HG03095 (cell line): Measurements from ENCODE around the gene ARHGAP4.

Experiments used
- ATAC-seq: cut with Tn5 transposase; IDR thresholded peaks from one replicate; pipeline ENCODE4 v1.9.1; 2021; ENCODE audit warnings: moderate library complexity; ENCODE audit not compliant: unreplicated experiment

The ARHGAP4 gene

DNA sequence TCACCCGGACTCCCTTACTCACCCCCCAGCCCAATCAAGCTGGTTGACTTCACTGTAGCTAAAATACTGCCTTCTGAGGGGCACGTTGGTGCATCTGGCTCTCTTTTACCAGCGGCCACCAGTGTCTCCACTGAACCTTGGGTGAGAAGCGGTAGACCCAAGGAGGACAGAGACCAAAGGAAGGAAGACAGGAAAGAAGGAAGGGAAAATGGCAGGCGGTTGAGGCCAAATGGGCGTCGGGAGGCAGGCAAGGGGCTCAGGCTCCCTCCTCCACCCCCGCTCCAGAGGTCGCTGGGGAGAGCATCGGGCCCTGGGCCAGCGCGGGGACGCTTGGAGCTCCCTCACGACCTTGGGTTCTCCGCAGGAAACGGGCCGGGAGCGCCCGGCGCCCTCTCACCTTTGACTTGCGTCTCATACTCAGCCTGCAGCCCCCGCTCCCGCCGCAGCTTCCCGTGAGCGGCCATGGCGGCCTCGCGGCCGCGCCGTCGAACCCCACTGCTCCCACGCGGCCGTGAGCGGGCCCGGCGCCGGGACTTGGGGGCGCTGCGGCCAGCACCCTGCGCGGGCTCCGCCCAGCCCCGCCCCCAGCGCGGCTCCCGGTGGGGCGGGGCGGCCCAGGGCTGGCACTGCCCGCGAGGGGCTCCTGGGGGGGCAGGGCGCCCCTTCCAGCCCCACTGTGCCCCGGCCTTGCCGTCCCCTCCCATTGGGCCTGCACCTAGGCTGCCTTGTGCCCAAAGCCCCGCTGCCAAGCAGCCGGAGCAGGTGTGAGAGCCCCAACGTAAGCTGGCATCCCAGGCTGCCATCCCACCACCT, at the start of gene ARHGAP4:
Gene ARHGAP4, minus strand, starts transcription at position 526 of the 813 bp plus-strand sequence. Its CDS starts 62 bp downstream, at position 464.
- no peak for ATAC-seq

DNA sequence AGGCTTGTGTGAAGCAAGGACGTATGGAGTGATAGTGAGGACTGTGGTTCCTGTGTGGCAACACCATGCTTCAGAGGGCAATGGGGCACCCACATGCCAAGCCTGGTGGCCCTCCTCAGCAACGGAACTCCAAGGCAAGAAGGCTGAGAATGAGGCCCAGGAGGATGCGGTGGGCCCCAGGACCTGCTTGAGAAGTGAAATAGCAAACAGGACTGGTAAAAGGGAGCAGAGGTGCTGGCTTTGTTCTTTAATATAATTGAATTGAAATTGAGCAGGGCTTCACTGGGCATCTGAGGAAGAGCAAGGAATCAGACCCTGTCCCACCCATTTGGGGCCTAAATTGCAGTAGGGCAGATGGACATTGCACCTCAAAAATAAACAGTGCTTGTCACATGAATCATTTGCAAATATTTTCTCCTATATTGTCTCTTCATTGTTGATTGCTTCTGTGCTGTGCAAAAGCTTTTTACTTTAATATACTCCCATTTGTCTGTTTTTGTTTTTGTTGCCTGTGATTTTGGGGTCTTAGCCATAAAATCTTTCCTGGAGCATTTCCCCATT, 48.7 kb upstream of the ARHGAP4 start:
- ATAC-seq, result no peak

DNA sequence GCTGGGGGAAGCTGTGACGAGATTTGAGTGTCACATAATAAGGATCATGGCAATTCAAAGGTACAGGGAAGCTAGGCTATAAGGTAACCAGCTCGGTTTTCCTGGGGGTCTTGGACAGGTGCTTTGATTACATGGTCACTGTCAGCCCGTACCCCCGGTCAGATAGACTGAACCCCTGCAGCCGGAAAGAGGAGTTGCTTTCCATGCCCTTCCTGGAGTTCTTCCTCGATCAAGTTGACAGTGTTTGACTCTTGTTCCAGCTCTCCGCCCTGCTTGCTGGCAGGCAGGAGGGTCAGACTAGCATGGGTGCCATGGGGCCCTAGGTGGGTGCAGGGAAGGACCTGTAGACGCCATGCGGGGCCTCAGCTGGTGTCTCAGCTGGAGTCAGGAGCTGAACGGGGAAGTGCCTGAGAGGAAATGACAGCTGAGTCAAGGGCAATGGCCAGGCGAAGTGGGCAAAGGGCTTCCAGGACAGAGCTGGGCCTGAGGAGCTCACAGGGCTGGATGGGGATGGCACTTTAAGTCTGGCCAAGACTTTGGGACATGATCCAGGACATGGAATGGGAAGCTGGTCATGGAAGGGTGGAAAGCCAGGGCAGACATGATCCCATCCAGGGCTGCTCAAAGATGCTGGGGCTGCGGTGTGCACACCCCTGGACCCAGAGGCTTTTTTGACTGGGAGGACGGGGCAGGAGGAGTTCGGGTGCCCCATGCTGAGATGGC, 48.1 kb upstream of the ARHGAP4 start:
- no peak for ATAC-seq

DNA sequence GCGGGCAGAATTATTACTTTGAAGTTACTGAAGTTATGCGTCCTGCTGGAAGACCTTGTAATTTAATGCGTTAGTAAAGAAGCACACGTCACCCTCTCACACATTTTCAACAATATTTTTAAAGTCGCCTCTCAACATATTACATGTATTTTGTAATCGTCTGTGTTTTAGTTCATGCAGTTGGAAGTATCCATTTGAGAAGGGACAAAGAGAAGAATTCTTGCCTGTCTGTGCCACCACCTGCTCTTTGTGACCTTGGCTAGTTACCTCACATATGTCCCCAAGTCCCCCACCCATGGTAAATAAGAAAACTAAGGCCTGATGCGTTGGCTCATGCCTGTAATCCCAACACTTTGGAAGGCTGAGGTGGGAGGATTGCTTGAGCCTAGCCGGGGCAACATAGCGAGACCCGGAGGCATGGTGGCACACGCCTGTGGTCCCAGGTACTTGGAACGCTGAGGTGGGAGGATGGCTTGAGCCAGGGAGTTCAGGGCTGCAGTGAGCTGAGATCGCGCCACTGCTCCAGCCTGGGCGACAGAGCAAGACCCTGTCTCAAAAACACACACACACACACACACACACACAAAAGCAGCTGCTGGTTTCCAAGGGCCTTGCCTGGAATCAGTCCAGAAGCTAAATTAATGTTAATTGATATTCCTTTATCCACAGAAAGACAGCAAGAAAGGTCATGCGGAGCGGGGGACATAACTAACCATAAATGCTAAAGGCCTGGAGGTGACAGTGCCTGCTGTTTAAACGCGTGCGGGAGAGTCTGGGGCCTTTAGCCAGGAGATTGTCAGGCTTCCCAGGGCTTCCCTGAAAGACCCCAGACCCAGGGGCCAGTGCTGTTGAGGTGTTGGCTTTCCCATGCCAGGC, 47.3 kb upstream of the ARHGAP4 start:
- no peak for ATAC-seq

DNA sequence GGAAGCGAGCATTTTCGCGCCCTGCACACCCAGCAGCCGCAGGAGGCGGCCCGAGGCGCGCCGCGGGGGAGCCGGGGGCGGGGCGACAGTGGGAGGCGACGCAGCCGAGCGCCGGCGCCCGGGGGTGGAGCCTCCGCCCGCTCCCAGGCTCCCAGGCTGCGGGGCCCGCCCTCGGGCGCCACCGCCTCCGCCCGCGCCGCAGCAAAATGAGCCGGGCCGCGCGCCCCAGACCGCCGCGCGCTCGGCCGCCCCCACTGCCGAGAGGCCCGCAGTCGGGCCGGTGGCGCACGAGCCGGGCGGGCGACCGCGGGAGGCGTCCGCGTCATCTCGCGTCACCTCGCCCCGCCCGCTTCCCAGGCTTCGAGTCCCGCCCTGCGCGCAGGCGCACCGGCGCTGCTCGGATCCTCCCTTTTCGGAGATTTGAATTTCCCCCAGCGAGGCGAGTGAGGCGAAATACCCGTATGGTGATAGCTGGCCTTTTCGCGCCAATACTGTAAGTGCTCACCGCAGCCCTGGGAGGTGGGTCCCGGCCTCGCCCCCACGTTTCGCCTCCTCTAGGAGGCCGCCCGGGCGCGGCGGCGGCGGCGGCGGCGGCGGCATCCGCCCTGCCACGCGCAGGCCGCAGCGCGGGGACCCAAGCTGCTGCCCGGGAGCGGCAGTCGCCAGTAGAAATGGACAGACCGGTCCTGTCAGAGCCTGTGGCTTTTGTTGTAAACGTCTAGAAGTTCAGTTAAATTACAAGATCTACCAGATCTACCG, 46.5 kb upstream of the ARHGAP4 start, which contains the start of gene TMEM187:
Gene TMEM187, plus strand, starts transcription at position 387 of the 759 bp plus-strand sequence. CDS start 9,309 bp downstream, outside the sequence.
- peak; percentile 43 for ATAC-seq

DNA sequence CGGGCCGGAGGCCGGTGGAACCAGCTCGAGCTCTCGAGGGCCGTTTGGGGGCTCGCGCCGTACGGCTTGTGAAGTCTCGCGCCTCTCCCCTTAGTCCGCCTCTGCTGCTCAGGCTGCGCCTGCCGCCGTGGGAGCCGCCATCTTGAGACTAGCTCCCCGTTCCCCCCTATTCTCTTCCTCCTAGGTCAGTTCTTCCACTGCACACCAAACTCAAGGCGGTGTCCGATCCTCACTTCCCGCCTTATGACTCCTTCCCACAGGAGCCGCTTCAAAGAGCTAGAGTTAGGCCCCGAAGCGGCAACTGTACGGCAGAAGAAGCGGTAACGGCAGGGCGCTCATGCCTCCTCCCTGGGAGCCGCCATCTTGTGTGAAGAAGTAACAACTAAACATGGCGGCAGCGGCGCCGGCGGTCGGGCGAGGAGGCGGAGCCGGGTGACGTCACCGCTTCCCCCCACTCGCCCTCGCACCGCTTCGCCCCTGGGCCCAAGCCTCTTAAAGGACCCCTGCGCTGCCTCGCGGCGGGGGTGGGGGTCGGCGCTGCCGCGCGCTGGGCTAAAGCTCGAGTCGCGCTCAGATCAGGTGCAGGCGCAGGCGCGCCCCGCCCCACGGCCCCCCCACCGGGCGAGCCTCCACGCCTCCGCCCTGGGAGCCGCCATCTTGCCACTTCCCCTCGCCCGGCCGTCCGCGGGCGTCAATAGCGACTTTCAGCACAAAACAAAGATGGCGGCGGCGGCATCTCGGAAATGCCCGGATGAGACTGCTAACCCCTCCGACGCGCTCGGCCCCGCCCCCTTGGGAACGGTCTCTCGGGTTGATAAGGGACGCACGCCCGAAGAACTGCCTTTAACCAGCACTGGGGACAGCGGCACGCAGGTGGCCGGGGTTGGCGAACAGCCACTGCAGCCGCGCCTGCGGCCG, 45.6 kb upstream of the ARHGAP4 start, which contains the start of gene HCFC1:
Gene HCFC1, minus strand, starts transcription at position 369 of the 918 bp plus-strand sequence. CDS start 978 bp downstream, outside the sequence.
- peak; percentile 32 for ATAC-seq

DNA sequence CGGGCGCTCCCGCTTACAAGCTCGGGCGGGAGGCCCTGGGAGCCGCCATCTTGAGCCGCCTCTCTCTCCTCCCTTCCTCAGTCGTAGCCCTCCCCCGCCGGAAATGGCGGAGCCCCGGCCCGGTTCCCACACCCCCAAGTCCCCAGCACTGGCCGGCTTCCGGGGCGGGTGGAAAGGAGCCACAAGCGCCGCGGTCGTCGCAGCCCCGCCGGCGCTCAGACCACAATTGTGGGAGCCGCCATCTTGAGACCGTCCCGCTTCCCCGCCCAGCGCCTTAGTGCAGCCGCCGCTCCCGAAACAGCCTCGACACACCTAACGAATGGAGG, 45.0 kb upstream of the ARHGAP4 start:
- peak; percentile 34 for ATAC-seq

DNA sequence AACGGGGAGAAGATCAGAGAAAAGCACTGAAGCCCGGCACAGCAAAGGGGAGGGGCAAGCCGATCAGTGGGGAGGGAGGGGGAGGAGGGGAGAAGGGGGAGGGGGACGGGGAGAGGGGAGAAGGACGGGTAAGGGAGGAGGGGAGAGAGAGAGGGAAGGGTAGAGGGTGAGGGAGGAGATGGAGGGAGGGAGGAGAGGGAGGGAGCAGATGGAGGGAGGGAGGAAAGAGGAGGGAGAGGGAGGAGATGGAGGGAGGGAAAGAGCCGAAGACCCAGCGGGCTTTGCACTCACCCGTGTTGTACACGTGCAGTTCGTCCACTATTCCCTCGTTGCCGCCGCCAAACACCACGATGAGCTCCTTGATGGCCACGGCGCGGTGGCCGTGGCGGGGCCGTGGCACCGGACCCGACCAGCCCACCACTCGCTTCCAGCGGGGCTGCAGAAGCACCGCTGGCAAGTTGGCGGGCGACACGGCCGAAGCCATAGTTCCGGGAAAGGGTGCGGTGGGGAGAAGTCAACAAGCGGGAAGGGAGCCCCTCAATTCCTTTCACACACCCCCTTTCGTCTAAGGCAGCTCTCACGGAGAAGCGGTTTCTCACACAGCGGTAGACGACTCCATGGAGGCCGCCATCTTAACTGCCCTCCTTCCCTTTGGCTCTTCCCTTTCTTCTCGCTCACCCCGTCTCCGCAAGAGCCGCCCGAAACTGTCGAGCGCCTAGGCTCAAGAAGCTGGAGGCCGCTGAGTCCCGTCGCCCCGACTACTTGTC, 44.5 kb upstream of the ARHGAP4 start:
- ATAC-seq, result peak; percentile 2

DNA sequence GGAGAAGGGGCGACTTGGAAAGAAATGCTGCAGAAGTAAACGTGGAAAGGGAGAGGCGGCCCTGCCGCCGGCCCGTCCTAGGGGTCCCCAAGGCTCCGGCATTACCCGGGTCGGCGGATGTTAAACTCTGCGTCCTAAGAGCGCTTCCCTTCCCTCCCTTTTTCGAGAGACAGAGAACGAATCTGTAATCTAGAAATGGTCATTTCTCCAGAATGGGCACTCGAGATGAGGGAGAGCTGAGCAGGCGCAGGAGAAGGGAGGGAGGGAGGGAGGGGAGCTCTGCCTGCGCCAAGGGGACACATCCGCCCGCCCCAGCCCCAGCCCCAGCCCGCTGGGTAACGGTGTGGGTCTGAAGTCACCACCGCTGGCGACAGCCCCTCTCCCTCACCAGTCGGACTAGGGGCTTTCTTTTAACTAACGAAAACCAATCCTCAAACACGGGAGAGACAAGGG, 43.9 kb upstream of the ARHGAP4 start:
- no peak for ATAC-seq

DNA sequence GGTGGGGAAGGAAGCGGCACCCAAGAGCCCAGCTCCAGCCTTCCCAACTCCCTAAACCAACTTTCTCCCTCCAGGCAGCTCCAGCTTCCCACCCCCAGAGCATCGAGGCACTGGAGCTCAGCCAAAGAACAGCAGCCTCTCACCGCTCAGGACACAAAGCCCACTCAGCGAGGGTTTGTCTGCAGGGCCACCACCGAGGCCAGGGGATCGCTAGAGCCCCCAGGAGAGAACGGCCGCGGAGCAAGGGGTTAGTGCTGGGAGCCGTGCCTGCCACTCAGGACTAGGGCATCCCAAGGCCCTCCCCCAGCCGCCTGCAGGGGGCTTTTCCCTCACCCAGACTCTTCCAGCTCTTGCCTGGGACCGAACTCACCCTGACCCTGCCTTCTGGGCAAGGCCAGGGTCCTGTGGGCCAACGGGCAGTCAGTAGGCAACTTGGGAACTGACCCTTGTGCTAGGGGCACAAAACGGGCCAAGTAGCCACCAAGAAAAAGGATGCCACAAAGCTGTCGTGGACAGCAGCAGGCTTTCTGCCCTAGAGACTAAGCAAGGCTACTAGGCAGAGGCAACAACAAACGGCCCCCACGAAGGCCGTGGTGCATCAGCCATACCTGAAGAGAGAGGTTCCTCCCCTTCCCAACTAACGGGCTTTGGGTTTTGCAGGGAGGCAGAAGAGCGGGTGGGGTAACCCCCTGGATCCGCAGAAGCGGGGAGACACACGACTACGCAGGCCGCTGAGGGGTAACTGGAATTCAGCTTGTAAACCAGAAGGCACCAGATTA, 43.2 kb upstream of the ARHGAP4 start:
- no peak for ATAC-seq

DNA sequence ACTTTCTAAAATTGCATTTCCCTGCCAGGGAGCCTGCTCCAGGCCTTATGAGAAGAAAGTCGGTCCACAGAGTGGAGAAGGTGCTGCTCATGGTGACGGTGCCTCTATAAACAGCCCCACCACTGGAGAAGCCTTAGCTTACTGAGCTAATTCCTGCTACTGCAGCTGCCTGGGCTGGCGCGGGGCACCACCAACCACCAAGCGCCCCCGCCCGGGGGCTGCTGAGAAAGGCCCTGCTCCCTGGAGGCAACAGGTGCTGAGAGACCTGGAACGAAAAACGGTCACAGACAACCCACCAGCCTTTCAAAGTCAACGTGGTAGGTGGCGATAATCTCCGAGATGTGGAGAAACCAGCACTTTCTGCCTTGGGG, 42.7 kb upstream of the ARHGAP4 start:
- ATAC-seq, result no peak

DNA sequence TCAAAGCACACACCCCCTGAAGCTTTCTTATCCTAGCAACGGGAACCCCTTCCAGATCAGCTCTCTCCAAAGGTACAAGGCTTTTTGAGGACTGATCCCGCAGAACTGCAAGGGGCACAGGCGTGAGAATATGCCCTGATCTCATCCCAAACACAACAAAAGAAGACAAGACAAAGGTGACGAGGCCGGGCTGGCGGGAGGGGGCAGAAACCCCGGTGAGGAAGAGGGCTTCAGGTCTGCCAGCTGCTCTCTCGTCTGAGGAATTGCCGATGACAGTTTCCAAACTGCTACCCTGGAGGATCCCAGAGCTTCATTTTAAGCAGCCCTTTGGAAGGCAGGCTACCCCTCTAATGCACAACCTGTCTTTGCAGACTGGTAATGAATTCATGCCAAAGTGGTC, 42.2 kb upstream of the ARHGAP4 start:
- ATAC-seq, result no peak

DNA sequence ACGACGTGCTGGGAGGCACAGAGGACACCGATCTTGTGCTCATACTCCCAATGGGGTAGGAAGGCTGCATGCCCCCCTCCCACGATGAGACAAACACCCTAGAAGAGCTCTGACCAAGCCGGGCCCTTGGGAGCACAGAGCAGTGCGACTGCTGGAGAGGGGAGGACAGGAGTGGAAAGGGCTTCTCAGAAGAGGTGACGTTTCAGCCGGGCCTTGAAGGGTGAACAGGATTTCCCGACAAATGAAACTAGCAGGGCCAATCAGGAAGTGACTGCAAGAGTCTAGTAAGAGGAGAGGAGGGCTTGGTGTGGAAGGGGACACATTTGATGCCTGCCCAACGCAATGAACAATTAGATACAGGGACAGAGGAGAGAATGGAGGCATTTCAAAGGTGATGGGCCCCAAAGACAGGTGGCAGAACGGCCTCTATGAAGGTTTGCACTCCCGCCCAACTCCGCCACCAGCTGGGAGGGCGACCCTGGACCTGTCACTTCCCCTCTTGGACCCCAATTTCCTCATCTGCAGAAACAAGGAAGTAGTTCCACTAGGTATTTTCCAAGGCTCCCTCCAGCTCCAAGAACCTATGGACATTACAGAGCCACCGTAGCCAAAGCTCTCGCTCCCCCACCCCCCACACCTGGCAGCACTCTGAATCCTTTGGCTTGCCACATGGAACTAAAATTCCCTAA, 41.6 kb upstream of the ARHGAP4 start:
- no peak for ATAC-seq

DNA sequence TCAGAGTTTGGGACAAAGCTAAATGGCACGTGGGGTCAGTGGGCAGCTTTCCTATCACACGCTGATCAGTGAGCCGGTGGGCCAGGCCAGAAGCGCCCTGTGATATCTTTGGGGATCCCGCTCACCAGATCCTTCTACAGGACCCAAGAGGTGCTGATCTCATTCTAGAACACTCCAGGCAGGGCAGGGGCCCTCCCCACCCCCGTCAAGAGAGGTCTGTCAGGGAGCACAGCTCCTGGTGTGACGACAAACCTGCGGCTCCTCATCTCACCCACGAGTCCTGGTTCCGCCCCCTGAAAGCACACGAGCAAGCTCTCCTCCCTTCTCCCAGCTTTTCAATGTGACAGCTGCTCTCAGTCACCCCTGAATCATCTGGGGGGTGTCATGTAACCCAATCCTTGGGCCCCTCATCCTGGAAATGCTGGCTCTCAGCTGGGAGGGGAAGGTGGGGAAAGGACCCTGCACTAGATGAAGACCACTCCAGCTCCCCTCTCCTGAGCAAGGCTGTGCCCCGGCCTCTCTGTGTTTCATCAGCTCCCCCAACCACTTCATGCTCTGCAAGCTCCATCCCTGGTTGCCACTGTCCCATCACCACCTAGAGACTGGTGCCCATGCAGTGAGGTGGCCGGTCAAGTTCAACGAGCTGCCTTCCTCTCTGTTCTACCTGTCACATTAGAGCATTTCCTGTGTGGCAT, 40.9 kb upstream of the ARHGAP4 start:
- ATAC-seq, result no peak

DNA sequence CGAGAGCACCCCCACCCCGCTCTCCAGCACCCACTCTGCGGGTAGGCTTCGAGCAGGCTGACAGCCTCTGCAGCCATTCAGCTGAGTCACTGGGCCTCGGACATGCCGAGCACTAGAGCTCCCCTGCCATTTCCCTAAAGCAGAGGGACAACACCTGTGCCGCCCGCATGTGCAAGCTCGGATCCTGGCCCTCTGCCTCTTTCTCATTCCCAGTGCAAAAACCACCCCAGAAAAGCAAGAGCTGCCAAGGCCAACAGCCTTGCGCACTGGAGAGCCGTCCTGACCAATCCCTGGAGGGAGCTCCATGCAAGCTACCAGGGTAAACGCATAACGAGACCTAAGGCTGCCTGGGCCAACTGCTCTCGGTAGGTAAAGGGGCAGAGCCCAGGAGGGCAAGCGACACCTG, 40.2 kb upstream of the ARHGAP4 start:
- ATAC-seq, result no peak

DNA sequence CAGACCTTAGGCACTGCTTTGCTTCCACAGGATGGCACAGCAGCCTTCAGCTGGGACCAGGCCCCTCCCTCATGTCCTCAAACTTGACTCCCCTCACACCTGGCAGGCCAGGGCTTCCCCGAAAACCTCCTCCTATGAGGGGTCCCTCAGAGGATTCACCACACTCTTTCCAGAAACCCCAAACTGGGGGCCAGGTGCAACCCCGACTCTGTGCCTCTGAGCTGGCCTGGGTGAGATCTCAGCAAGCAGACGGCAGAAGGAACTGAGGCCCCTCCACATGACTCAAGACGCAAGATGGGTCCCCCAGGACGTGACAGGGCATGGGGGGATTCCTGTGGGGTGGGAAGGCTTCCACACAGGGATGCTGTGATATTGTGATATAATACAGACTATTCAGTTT, 39.3 kb upstream of the ARHGAP4 start:
- ATAC-seq, result no peak
